GM12801 (cell line): ENCODE measurements around the gene RNASEH2A.

Experiments used
- CTCF ChIP-seq: IDR thresholded peaks from one replicate; pipeline ENCODE4 v1.5.1; 2011; ENCODE audit warnings: control low read depth; ENCODE audit not compliant: insufficient read length; ENCODE audit errors: extremely low read depth

The RNASEH2A gene

GRCh38 chr19:12834566-12834943 is 28.2 kb downstream of the RNASEH2A start, which contains the start of gene RTBDN:
RTBDN (minus strand) TSS chr19:12834579; CDS start chr19:12829979, 4,600 bp downstream.
- TF ChIP-seq CTCF = no peak

- TF ChIP-seq CTCF = no peak
Observed at GRCh38 chr19:12834976-12835757, 28.8 kb downstream of the RNASEH2A start.

DNA sequence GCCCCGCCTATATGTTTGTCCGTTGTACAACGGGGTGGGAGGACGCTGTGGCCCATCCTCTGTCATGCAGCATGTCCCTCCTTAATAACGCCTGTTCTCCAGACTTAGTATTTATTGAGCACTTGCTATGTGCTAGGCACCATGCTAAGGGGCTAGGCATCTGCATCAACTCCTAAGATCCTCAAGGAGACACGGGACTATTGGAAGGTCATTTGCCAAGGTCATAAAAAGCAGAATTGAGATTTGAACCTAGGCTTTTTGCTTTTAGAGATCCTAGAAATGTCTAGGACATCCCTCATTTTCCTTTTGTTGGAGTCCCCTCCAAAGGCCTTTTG is 30.1 kb downstream of the RNASEH2A start:
- TF ChIP-seq CTCF = no peak

- TF ChIP-seq CTCF = no peak
Observed at GRCh38 chr19:12837225-12837624, 30.8 kb downstream of the RNASEH2A start.

DNA sequence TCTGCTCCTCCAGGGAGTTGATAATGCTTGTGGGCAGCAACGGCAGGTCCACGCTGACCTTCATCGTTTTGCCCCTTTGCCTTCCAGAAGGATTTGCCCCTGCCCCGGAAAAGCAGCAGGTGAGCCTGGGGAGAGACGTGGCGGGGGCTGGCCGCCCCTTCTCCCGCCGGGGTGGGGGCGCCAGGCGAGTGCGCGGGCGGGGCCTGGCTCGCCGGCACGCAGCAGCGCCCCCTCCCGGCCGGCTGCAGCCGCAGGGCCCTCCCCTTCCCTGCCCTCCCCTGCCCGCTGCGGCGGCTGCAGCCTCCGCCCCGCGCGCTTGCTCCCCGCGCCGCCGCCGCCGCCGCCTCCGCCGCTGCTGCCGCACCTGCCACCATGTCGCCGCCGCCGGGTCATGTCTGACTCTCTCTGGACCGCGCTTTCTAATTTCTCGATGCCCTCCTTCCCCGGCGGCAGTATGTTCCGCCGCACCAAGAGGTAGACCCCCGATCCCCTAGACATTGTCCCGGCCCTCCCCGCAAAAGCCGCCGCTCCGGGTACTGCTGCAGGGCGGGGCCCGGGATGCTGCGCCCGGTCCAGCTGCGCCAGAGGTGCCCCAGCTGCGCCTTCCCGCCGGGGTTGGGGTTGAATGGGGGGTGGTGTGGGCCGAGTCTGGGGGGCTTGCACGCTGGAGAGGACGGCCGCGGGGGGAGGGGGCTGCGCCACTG is 31.9 kb downstream of the RNASEH2A start, which contains the start of gene MAST1:
Gene MAST1, plus strand, starts transcription at position 334 of the 704 bp plus-strand sequence. Its CDS starts 58 bp downstream, at position 392.
- TF ChIP-seq CTCF = no peak

DNA sequence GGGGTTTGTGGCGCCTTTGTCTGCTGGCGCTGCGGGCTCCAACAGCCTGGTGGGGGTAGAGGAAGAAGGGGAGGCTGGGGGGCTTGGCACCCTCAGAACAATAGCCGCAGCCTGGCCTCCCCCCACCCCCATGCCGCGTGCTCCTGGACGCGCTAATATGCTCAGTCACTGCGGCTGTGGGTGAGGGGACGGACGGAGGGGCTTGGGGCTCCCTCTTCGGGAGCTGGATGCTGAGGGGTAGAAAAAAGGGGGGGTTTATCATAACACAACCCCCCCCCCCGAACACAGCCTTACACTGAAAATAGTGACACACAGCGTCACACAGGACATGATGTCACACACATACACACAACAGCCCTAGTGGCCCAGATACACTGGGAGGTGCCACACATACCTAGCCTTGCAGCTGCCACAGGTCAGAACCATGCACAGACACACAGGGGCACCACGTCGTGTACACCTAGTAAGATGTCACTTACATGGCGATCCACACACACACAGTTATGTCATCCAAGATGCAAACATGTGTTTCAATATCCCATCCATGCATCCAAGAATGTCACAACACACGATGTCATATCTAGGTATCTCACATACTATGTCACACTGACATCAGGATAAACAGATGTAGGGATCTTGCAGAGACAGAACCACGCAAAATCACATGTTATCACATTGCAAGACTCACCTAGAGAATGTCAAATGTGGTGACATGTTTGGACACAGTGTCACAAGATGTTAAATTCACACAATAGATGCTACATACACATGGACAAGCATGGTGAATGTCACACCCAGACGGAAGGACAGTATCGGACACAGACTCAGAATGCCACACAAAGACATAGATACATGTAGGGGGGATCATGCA is 32.7 kb downstream of the RNASEH2A start:
- TF ChIP-seq CTCF = no peak
